ENCODE measurements around the gene FBXO11.

- TF ChIP-seq, protein P1, sequence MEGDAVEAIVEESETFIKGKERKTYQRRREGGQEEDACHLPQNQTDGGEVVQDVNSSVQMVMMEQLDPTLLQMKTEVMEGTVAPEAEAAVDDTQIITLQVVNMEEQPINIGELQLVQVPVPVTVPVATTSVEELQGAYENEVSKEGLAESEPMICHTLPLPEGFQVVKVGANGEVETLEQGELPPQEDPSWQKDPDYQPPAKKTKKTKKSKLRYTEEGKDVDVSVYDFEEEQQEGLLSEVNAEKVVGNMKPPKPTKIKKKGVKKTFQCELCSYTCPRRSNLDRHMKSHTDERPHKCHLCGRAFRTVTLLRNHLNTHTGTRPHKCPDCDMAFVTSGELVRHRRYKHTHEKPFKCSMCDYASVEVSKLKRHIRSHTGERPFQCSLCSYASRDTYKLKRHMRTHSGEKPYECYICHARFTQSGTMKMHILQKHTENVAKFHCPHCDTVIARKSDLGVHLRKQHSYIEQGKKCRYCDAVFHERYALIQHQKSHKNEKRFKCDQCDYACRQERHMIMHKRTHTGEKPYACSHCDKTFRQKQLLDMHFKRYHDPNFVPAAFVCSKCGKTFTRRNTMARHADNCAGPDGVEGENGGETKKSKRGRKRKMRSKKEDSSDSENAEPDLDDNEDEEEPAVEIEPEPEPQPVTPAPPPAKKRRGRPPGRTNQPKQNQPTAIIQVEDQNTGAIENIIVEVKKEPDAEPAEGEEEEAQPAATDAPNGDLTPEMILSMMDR (IDR thresholded peaks at IDR 0.05) = no peak
- TF ChIP-seq EP300 (IDR thresholded peaks at IDR 0.05; ENCODE audit: low read depth) = no peak
- no peak for TF ChIP-seq POLR2A (IDR thresholded peaks at IDR 0.05)
- TF ChIP-seq POLR2AphosphoS5 (IDR thresholded peaks at IDR 0.05) = no peak
Observed at GRCh38 chr2:47864566-47864965, 41.7 kb downstream of the FBXO11 start.

Data from transverse colon (tissue), 4 donors.